ENCODE measurements around the gene CDON. TPM values are rescaled to one million over a fixed set of nuclear protein-coding genes. Genes with fewer than 3 reads are reported as not detected.

Gene CDON
- total and polyA plus RNA-seq, 2 of the 13 experiments (the other 11 are each of a cell fraction or from before 2014, with no cell fraction given), result 9.6 to 12.8 TPM

- TF ChIP-seq ZNF609 (CRISPR knock-in tag; IDR thresholded peaks at IDR 0.05; ENCODE audit: borderline replicate concordance) (no peak), ZNF713 (CRISPR knock-in tag; IDR thresholded peaks at IDR 0.05) (no peak), ZNF235 (CRISPR knock-in tag; IDR thresholded peaks at IDR 0.05; ENCODE audit: borderline replicate concordance) (no peak), ZNF605 (CRISPR knock-in tag; IDR thresholded peaks at IDR 0.05) (no peak), ATF3 (CRISPR knock-in tag; IDR thresholded peaks at IDR 0.05) (peak; percentile 52; the same call in 1 of the 2 replicates), MXD4 (CRISPR knock-in tag; IDR thresholded peaks at IDR 0.05) (no peak), STAG1 (CRISPR knock-in tag; IDR thresholded peaks at IDR 0.05) (peak; percentile 28), SIN3B (IDR thresholded peaks at IDR 0.05; ENCODE audit: low read length) (no peak)
- TF ChIP-seq, protein P1, sequence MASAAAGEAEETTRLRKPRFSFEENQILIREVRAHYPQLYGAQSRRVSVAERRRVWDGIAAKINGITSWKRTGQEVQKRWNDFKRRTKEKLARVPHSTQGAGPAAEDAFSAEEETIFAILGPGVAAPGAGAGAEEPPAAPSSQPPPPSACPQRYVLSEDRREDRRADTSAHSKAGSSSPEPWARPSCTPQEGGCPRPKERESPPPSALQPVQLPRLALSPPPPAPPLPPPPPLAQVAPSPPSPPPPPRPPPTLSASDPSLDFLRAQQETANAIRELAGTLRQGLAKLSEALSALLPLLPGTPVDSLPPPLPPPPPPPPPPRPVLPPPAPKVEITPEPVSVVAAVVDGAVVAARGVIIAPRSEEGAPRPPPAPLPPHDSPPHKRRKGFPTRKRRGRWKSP (CRISPR knock-in tag; IDR thresholded peaks at IDR 0.05), result no peak
- TF ChIP-seq, protein P2, sequence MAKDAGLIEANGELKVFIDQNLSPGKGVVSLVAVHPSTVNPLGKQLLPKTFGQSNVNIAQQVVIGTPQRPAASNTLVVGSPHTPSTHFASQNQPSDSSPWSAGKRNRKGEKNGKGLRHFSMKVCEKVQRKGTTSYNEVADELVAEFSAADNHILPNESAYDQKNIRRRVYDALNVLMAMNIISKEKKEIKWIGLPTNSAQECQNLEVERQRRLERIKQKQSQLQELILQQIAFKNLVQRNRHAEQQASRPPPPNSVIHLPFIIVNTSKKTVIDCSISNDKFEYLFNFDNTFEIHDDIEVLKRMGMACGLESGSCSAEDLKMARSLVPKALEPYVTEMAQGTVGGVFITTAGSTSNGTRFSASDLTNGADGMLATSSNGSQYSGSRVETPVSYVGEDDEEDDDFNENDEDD (CRISPR knock-in tag; IDR thresholded peaks at IDR 0.05; ENCODE audit: borderline replicate concordance), result no peak
- TF ChIP-seq, protein P3, sequence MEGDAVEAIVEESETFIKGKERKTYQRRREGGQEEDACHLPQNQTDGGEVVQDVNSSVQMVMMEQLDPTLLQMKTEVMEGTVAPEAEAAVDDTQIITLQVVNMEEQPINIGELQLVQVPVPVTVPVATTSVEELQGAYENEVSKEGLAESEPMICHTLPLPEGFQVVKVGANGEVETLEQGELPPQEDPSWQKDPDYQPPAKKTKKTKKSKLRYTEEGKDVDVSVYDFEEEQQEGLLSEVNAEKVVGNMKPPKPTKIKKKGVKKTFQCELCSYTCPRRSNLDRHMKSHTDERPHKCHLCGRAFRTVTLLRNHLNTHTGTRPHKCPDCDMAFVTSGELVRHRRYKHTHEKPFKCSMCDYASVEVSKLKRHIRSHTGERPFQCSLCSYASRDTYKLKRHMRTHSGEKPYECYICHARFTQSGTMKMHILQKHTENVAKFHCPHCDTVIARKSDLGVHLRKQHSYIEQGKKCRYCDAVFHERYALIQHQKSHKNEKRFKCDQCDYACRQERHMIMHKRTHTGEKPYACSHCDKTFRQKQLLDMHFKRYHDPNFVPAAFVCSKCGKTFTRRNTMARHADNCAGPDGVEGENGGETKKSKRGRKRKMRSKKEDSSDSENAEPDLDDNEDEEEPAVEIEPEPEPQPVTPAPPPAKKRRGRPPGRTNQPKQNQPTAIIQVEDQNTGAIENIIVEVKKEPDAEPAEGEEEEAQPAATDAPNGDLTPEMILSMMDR (CRISPR knock-in tag; IDR thresholded peaks at IDR 0.05), result peak; percentile 51
Measured at GRCh38 chr11:126079621-126080124, 17.0 kb upstream of the CDON start (continued).

Measured in HepG2 (cell line).